Mesothelial cell of epicardium (in vitro differentiated cells): ENCODE results near the gene TOP2B. TPM values are rescaled to one million over a fixed set of nuclear protein-coding genes. Genes with fewer than 3 reads are reported as not detected.

Experiments used
- DNase-seq, 2 experiments: peaks; one replicate each; pipeline ENCODE4 v3.0.0; 2021; ENCODE audit warnings: low spot score in 2 of 2; ENCODE audit not compliant: unreplicated experiment in 2 of 2
- H3K27ac Mint-ChIP-seq: 2 replicates; pipeline ENCODE4 v1.8.0; 2021; ENCODE audit warnings: mixed read lengths
- H3K27me3 Mint-ChIP-seq: 2 replicates; pipeline ENCODE4 v1.8.0; 2021; ENCODE audit warnings: low read depth, mixed read lengths
- H3K36me3 Mint-ChIP-seq: 2 replicates; pipeline ENCODE4 v1.8.0; 2021; ENCODE audit warnings: mixed read lengths
- H3K4me1 Mint-ChIP-seq: 2 replicates; pipeline ENCODE4 v1.8.0; 2021; ENCODE audit warnings: mixed read lengths
- H3K4me3 Mint-ChIP-seq: 2 replicates; pipeline ENCODE4 v1.8.0; 2021; ENCODE audit warnings: mild to moderate bottlenecking, moderate library complexity, mixed read lengths
- H3K9me3 Mint-ChIP-seq: 2 replicates; pipeline ENCODE4 v1.8.0; 2021; ENCODE audit warnings: mixed read lengths
- total RNA-seq: library from RNA; stranded (reverse); gene quantifications from 3 replicates; pipeline ENCODE4 v1.2.1, GENCODE V29; 2021
- TF ChIP-seq, protein P1 (sequence below): fragments of 200-600 bp; sonication (generic); IDR thresholded peaks from one replicate; pipeline ENCODE4 v1.5.0; 2021; ENCODE audit warnings: antibody characterized with exemption; ENCODE audit not compliant: unreplicated experiment

The TOP2B gene
- total RNA-seq, 1 donor from 2014 or later, result 203 TPM

DNA sequence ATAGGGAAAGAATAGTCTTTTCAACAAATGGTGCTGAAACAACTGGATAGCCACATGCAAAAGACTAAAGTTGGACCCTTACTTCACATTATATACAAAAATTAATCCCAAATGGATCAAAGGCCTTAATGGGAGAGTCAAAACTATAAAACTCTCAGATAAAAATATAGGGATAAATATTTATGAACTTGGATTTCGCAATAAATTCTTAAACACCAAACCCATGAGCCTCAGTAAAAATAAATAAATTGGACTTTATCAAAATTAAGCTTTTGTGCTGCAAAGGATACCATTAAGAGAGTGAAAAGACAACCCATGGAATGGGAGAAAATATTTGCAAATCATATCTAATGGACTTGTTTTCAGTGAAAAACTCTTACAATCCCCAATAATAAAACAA lies 18.7 kb upstream of the TOP2B start:
- no peaks in the 10 kb centered on the region for H3K27me3 Mint-ChIP-seq
- no peak for DNase-seq
- TF ChIP-seq, protein P1, sequence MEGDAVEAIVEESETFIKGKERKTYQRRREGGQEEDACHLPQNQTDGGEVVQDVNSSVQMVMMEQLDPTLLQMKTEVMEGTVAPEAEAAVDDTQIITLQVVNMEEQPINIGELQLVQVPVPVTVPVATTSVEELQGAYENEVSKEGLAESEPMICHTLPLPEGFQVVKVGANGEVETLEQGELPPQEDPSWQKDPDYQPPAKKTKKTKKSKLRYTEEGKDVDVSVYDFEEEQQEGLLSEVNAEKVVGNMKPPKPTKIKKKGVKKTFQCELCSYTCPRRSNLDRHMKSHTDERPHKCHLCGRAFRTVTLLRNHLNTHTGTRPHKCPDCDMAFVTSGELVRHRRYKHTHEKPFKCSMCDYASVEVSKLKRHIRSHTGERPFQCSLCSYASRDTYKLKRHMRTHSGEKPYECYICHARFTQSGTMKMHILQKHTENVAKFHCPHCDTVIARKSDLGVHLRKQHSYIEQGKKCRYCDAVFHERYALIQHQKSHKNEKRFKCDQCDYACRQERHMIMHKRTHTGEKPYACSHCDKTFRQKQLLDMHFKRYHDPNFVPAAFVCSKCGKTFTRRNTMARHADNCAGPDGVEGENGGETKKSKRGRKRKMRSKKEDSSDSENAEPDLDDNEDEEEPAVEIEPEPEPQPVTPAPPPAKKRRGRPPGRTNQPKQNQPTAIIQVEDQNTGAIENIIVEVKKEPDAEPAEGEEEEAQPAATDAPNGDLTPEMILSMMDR, result no peak
- no peaks in the 10 kb centered on the region for H3K9me3 Mint-ChIP-seq
- H3K4me1 Mint-ChIP-seq, result no peaks in the 10 kb centered on the region
- no peak overlapping the region for H3K4me3 Mint-ChIP-seq
- no peak overlapping the region for H3K27ac Mint-ChIP-seq
- H3K36me3 Mint-ChIP-seq, result no peaks in the 10 kb centered on the region

DNA sequence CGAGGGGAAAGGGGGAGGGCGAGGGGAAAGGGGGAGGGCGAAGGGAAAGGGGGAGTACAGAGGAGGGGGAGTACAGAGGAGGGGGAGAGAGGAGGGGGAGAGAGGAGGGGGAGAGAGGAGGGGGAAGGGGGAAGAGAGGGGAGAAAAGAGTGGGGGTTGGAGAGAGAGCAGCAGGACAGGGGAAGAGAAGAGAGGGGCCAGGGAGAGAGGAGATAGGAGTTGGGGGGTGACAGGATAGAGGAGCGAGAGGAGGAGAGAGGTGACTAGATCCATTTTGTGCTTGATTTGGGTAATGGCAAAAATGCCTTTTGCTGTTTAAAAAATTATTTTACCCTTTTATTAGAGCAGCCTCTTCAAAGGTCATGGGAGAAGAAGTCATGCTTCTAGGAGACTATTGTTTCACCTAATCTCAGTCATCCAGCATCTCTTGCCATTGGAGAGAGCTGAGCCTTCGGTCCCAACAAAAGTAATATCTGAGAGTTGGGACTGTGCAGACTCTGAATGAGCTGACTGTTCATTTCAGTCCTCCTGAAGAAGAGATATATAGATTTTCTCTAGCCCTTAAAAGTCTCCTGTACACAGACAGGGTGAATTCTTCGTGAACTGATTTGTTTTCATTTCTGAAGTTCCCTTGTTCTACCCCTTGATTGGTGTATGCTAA lies 15.1 kb upstream of the TOP2B start:
- TF ChIP-seq, protein P1, result no peak
- no peaks in the 10 kb centered on the region for H3K27me3 Mint-ChIP-seq
- H3K9me3 Mint-ChIP-seq, result no peaks in the 10 kb centered on the region
- no peak overlapping the region for H3K4me3 Mint-ChIP-seq
- H3K27ac Mint-ChIP-seq, result no peak overlapping the region
- no peaks in the 10 kb centered on the region for H3K4me1 Mint-ChIP-seq
- DNase-seq, result no peak
- no peaks in the 10 kb centered on the region for H3K36me3 Mint-ChIP-seq

DNA sequence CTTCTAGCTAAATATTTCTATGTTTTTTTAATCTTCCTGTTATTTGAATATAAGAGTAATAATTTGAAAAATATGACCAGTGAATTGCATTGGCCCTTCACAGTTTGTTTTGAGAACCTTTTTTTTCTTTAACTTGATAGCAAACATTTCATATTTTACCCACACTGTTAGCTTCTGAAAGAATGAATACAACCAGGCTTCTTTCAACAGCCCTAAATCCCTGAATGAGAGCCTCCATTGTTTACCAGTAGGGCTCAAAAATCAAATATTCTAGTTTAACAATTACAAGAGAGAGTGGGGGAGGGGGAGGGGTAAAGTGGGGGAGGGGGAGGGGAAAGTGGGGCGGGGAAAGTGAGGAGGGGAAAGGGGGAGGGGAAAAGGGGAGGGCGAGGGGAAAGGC lies 14.5 kb upstream of the TOP2B start:
- no peak overlapping the region for H3K4me3 Mint-ChIP-seq
- H3K9me3 Mint-ChIP-seq, result no peaks in the 10 kb centered on the region
- no peaks in the 10 kb centered on the region for H3K4me1 Mint-ChIP-seq
- DNase-seq, result no peak
- no peaks in the 10 kb centered on the region for H3K27me3 Mint-ChIP-seq
- no peak overlapping the region for H3K27ac Mint-ChIP-seq
- TF ChIP-seq, protein P1, result no peak
- H3K36me3 Mint-ChIP-seq, result no peaks in the 10 kb centered on the region

DNA sequence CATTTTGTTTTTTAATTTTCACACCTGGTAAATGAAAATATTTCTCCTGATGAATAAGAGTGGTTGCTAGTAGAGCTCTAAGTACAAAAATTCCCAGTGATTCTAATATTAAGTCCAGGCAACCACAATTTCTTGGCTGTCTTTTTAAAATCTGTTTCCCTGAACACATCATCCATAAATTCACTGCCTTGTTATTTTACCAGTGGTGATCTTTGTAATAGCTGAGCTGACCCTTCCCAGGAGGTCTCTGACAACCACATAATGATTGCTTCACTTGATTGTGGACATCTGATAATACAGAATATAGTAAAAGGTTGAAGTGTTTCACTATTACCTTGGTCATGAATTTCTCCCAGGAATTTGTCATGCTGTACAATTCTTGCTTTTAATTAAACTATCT lies 13.9 kb upstream of the TOP2B start:
- Mint-ChIP-seq H3K4me3 (no peak overlapping the region), H3K27me3 (no peaks in the 10 kb centered on the region), H3K27ac (no peak overlapping the region), H3K9me3 (no peaks in the 10 kb centered on the region), H3K4me1 (no peaks in the 10 kb centered on the region), H3K36me3 (no peaks in the 10 kb centered on the region)
- no peak for DNase-seq
- TF ChIP-seq, protein P1, result no peak

DNA sequence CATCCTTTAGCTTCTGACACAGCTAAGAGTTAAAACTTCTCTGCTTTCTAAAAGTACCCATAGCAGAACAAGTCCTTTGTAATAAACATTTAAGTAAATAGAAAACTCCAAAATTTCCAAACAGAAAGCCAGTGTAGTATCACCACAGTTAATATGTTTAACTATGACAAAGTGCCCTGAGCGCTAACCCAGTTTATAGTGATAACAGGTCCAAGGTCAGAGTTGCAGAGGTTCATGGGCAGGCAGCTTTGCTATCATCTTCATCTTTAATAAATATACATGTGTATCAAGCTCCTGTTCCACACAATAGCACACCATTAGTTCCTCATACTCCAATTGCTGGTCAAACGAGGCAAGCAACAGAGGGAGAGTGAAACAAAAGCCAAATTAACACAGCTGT lies 12.4 kb upstream of the TOP2B start:
- Mint-ChIP-seq H3K36me3 (no peaks in the 10 kb centered on the region), H3K27me3 (no peaks in the 10 kb centered on the region), H3K4me1 (no peaks in the 10 kb centered on the region), H3K9me3 (no peaks in the 10 kb centered on the region), H3K27ac (no peak overlapping the region), H3K4me3 (no peak overlapping the region)
- no peak for DNase-seq
- TF ChIP-seq, protein P1, result no peak

DNA sequence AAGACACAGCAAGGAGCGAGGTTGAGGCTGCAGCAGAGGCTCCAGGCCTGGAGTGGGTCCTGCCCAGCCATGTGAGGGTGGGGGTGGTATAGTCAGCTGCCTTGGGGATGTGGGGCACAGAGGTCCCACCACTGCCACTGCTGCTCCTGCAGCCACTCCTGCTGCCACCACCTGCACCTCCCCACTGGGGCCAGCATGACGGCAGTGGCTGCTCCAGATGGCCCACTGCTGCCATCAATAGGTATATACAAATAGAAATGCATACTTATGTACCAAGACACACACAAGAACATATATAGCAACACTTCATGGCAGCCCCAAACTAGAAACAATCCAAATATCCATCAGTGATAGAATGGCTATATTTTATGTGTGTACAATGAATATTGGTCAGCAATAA lies 10.0 kb upstream of the TOP2B start:
- H3K27me3 Mint-ChIP-seq, result no peaks in the 10 kb centered on the region
- H3K4me1 Mint-ChIP-seq, result no peaks in the 10 kb centered on the region
- H3K9me3 Mint-ChIP-seq, result no peaks in the 10 kb centered on the region
- no peaks in the 10 kb centered on the region for H3K36me3 Mint-ChIP-seq
- H3K27ac Mint-ChIP-seq, result no peak overlapping the region
- DNase-seq, result no peak
- TF ChIP-seq, protein P1, result no peak
- no peak overlapping the region for H3K4me3 Mint-ChIP-seq
